GM12872 (cell line): ENCODE data around the gene NPFFR1.

Experiments
- CTCF ChIP-seq: IDR thresholded peaks from 3 replicates; pipeline ENCODE4 v1.5.1; 2011; ENCODE audit warnings: low read depth, mild to moderate bottlenecking, low read length, moderate library complexity; ENCODE audit not compliant: insufficient read depth

Gene NPFFR1

GRCh38 chr10:70328018-70328417 is 44.2 kb upstream of the NPFFR1 start:
- TF ChIP-seq CTCF = no peak

GRCh38 chr10:70324951-70325781 is 41.4 kb upstream of the NPFFR1 start:
- TF ChIP-seq CTCF = no peak

- 0 out of 3 replicates have a peak, but pooled peaks have one; percentile 1 for TF ChIP-seq CTCF
Measured at GRCh38 chr10:70324339-70324861, 40.6 kb upstream of the NPFFR1 start.

- TF ChIP-seq CTCF = no peak
Measured at GRCh38 chr10:70323697-70324338, 40.0 kb upstream of the NPFFR1 start.

- no peak for TF ChIP-seq CTCF
Measured at GRCh38 chr10:70323138-70323696, 39.4 kb upstream of the NPFFR1 start.

GRCh38 chr10:70321897-70322890 is 38.4 kb upstream of the NPFFR1 start:
- TF ChIP-seq CTCF = no peak
